Mesendoderm (in vitro differentiated cells): Measurements from ENCODE around the gene ROBO4.

Experiments used
- DNase-seq: peaks from one replicate; pipeline ENCODE4 v3.0.0; 2013
- H2AK5ac ChIP-seq: 2 replicates; pipeline ENCODE4 v1.6.1; 2013; ENCODE audit warnings: low read length, inconsistent platforms
- H2BK120ac ChIP-seq: 2 replicates; pipeline ENCODE4 v1.6.1; 2013; ENCODE audit warnings: low read depth, mild to moderate bottlenecking, low read length, moderate library complexity, mixed read lengths
- H2BK15ac ChIP-seq: replicated peaks from 2 replicates; pipeline ENCODE4 v1.6.1; 2013; ENCODE audit warnings: low read depth, mild to moderate bottlenecking, moderate library complexity
- H2BK5ac ChIP-seq: 2 replicates; pipeline ENCODE4 v1.6.1; 2013; ENCODE audit warnings: low read length, inconsistent platforms
- H3K18ac ChIP-seq: 2 replicates; pipeline ENCODE4 v1.6.1; 2013; ENCODE audit warnings: mild to moderate bottlenecking, low read length, mixed read lengths
- H3K23ac ChIP-seq: one replicate; pipeline ENCODE4 v1.6.1; 2013; ENCODE audit warnings: low read length
- H3K27ac ChIP-seq: 2 replicates; pipeline ENCODE4 v1.5.1; 2013; ENCODE audit warnings: low read depth, mild to moderate bottlenecking, inconsistent platforms, low read length, moderate library complexity
- H3K27me3 ChIP-seq: 2 replicates; pipeline ENCODE4 v1.6.1; 2013; ENCODE audit warnings: low read length, control low read depth, mild to moderate bottlenecking, inconsistent platforms; ENCODE audit not compliant: insufficient read depth, poor library complexity
- H3K36me3 ChIP-seq: 2 replicates; pipeline ENCODE4 v1.6.1; 2013; ENCODE audit warnings: low read length, inconsistent platforms; ENCODE audit not compliant: control insufficient read depth, insufficient read depth
- H3K4ac ChIP-seq: one replicate; pipeline ENCODE4 v1.6.1; 2013; ENCODE audit warnings: low read depth, mild to moderate bottlenecking, low read length, moderate library complexity
- H3K4me1 ChIP-seq: 2 replicates; pipeline ENCODE4 v1.6.1; 2013; ENCODE audit warnings: low read depth, low read length, inconsistent platforms; ENCODE audit not compliant: control insufficient read depth
- H3K4me2 ChIP-seq: 2 replicates; pipeline ENCODE4 v1.6.1; 2013; ENCODE audit warnings: low read length
- H3K4me3 ChIP-seq: 2 replicates; pipeline ENCODE4 v1.5.1; 2013; ENCODE audit warnings: mild to moderate bottlenecking, low read length
- H3K56ac ChIP-seq: one replicate; pipeline ENCODE4 v1.6.1; 2013; ENCODE audit warnings: low read length
- H3K79me1 ChIP-seq: 2 replicates; pipeline ENCODE4 v1.6.1; 2013; ENCODE audit warnings: low read length, inconsistent platforms
- H3K79me2 ChIP-seq: 2 replicates; pipeline ENCODE4 v1.6.1; 2013; ENCODE audit warnings: mild to moderate bottlenecking, low read length; ENCODE audit not compliant: control insufficient read depth, insufficient read depth
- H3K9ac ChIP-seq: 2 replicates; pipeline ENCODE4 v1.6.1; 2013; ENCODE audit warnings: low read length, inconsistent platforms
- H4K5ac ChIP-seq: one replicate; pipeline ENCODE4 v1.6.1; 2013; ENCODE audit warnings: low read length
- H4K8ac ChIP-seq: one replicate; pipeline ENCODE4 v1.6.1; 2013; ENCODE audit warnings: low read depth, mild to moderate bottlenecking, control low read depth, low read length, moderate library complexity
- WGBS: extraction: QIAGEN DNeasy Blood & Tissue Kit; methylation state at CpG from one replicate; pipeline ENCODE4 v1.1.7; 2013; ENCODE audit warnings: low lambda C conversion rate, missing lambda C conversion rate; ENCODE audit not compliant: insufficient coverage; ENCODE audit errors: extremely low coverage; 5-methylcytosine and 5-hydroxymethylcytosine counted together

ROBO4 gene

DNA sequence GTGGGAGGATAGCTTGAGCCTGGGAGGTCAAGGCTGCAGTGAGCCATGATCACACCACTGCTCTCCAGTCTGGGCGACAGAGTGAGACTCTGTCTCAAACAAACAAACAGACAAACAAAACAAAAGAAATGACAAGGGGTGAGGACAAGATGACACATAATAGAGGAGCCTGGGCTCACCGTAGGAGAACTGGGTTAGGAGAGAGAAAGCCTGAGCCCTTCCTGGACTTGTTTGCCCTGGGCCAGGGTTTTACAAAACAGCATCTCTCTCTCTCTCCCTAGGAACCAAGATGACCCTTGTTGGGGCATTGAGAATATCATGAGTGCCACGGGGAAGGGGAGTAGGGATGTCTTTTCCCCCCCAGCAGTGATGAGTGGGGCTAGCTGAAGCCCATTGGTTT lies 16.7 kb downstream of the ROBO4 start:
- no peaks in the 10 kb centered on the region for H3K79me2 ChIP-seq
- H3K27me3 ChIP-seq = no peaks in the 10 kb centered on the region
- H3K4me1 ChIP-seq = no peaks in the 10 kb centered on the region
- H2BK15ac ChIP-seq = no peak overlapping the region
- H3K27ac ChIP-seq = no peak overlapping the region
- no peak overlapping the region for H3K9ac ChIP-seq
- no peak overlapping the region for H3K23ac ChIP-seq
- H3K4me2 ChIP-seq = no peak overlapping the region
- H2AK5ac ChIP-seq = no peak overlapping the region
- no peak for DNase-seq
- H3K79me1 ChIP-seq = no peaks in the 10 kb centered on the region
- H3K4me3 ChIP-seq = no peak overlapping the region
- no peak overlapping the region for H4K8ac ChIP-seq
- no peak overlapping the region for H2BK120ac ChIP-seq
- WGBS = no CpG with 5 or more reads among the region's 3 CpGs
- H2BK5ac ChIP-seq = no peak overlapping the region
- H3K18ac ChIP-seq = no peak overlapping the region
- no peak overlapping the region for H3K56ac ChIP-seq
- no peaks in the 10 kb centered on the region for H3K36me3 ChIP-seq
- no peak overlapping the region for H4K5ac ChIP-seq
- no peak overlapping the region for H3K4ac ChIP-seq

DNA sequence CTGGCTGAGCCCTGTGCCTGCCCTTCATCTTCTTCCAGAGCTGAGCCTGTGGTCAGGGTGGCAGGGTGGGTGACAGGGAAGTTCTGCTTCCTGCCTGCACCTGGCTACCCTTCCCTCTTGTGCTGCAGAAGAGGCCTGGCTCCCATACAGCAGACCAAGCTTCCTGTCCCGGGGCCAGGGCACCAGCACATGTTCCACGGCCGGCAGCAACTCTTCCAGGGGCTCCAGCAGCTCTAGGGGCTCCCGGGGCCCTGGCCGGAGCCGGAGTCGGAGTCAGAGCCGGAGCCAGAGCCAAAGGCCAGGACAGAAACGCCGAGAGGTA lies 17.4 kb downstream of the ROBO4 start:
- no peak overlapping the region for H2BK5ac ChIP-seq
- WGBS = no CpG with 5 or more reads among the region's 10 CpGs
- H2AK5ac ChIP-seq = no peak overlapping the region

DNA sequence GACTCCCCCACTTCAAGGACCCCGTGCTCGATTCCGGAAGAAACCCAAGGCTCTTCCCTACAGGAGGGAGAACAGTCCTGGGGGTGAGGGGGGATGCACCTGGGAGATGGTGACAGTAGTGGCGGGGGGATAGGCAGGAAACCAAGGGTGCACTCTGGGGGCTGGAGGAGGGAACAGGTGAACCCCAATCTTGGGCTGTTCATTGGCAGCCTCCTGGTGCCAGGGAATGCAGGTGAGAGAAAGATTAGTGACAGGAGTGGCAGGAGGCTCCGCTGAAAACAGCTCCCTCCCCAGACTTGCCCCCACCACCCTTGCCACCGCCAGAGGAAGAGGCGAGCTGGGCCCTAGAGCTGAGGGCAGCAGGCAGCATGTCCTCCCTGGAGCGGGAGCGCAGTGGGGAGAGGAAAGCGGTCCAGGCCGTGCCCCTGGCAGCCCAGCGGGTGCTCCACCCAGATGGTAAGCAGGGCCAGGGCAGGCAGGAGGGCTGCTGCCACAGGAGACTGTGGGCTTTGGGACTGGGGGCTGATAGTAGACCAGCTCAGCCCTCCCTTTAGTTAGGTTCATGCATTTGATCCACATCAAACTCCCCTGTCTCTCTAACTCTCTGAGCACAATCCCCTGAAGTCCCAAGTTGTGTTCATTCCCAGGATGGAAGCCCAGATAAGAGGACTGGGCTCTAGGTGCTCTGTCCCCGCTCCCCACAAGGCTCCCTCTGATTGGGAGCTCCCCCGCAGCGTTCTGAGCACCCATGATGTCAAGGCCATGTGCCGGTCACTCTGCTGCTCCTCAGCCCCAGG lies 18.0 kb downstream of the ROBO4 start:
- no peaks in the 10 kb centered on the region for H3K4me1 ChIP-seq
- no peak overlapping the region for H3K4me3 ChIP-seq
- H3K4ac ChIP-seq = no peak overlapping the region
- no peak overlapping the region for H3K4me2 ChIP-seq
- no peak overlapping the region for H2BK5ac ChIP-seq
- no peak overlapping the region for H3K18ac ChIP-seq
- no peak overlapping the region for H2BK120ac ChIP-seq
- H4K5ac ChIP-seq = no peak overlapping the region
- no peak overlapping the region for H3K27ac ChIP-seq
- no peak overlapping the region for H3K23ac ChIP-seq
- H3K9ac ChIP-seq = no peak overlapping the region
- H3K27me3 ChIP-seq = no peaks in the 10 kb centered on the region
- H4K8ac ChIP-seq = no peak overlapping the region
- DNase-seq = no peak
- H3K36me3 ChIP-seq = no peaks in the 10 kb centered on the region
- H2BK15ac ChIP-seq = no peak overlapping the region
- no peaks in the 10 kb centered on the region for H3K79me2 ChIP-seq
- no CpG with 5 or more reads among the region's 16 CpGs for WGBS
- no peaks in the 10 kb centered on the region for H3K79me1 ChIP-seq
- H3K56ac ChIP-seq = no peak overlapping the region
- no peak overlapping the region for H2AK5ac ChIP-seq

More for the DNA sequence above, 17.4 kb downstream of the ROBO4 start:
- Histone ChIP-seq H3K4me2 (no peak overlapping the region), H3K27me3 (no peaks in the 10 kb centered on the region), H3K4me3 (no peak overlapping the region), H3K36me3 (no peaks in the 10 kb centered on the region), H3K4me1 (no peaks in the 10 kb centered on the region), H4K8ac (no peak overlapping the region), H3K79me2 (no peaks in the 10 kb centered on the region), H3K27ac (no peak overlapping the region), H3K56ac (no peak overlapping the region), H3K9ac (no peak overlapping the region), H2BK120ac (no peak overlapping the region), H3K4ac (no peak overlapping the region), H3K23ac (no peak overlapping the region), H3K18ac (no peak overlapping the region), H3K79me1 (no peaks in the 10 kb centered on the region), H4K5ac (no peak overlapping the region), H2BK15ac (no peak overlapping the region)
- DNase-seq = no peak

GRCh38 chr11:124878759-124879492 lies 18.7 kb downstream of the ROBO4 start:
- Histone ChIP-seq H3K4ac (no peak overlapping the region), H3K4me1 (no peaks in the 10 kb centered on the region), H2BK5ac (no peak overlapping the region), H3K23ac (no peak overlapping the region), H3K4me2 (no peak overlapping the region), H4K5ac (no peak overlapping the region), H3K79me2 (no peaks in the 10 kb centered on the region), H2BK15ac (no peak overlapping the region), H3K27me3 (no peaks in the 10 kb centered on the region), H3K79me1 (no peaks in the 10 kb centered on the region), H3K56ac (no peak overlapping the region), H3K9ac (no peak overlapping the region), H3K36me3 (no peaks in the 10 kb centered on the region), H2AK5ac (no peak overlapping the region), H3K27ac (no peak overlapping the region), H2BK120ac (no peak overlapping the region), H3K4me3 (no peak overlapping the region), H3K18ac (no peak overlapping the region), H4K8ac (no peak overlapping the region)
- no CpG with 5 or more reads among the region's 11 CpGs for WGBS
- DNase-seq = no peak

GRCh38 chr11:124877910-124878758 lies 19.5 kb downstream of the ROBO4 start:
- Histone ChIP-seq H3K36me3 (no peaks in the 10 kb centered on the region), H2BK120ac (no peak overlapping the region), H2BK15ac (no peak overlapping the region), H3K9ac (no peak overlapping the region), H3K27me3 (no peaks in the 10 kb centered on the region), H3K79me2 (no peaks in the 10 kb centered on the region), H3K4me3 (no peak overlapping the region), H3K4ac (no peak overlapping the region), H3K4me2 (no peak overlapping the region), H3K56ac (no peak overlapping the region), H4K8ac (no peak overlapping the region), H3K18ac (no peak overlapping the region), H4K5ac (no peak overlapping the region), H3K23ac (no peak overlapping the region), H2AK5ac (no peak overlapping the region), H3K79me1 (no peaks in the 10 kb centered on the region), H3K4me1 (no peaks in the 10 kb centered on the region), H2BK5ac (no peak overlapping the region), H3K27ac (no peak overlapping the region)
- WGBS = no CpG with 5 or more reads among the region's 17 CpGs
- DNase-seq = no peak
